SH-SY5Y (cell line): ENCODE measurements around the gene PPP3CA.

ENCODE experiments used
- GATA2 ChIP-seq: IDR thresholded peaks from 2 replicates; pipeline ENCODE4 v1.6.1; 2011; ENCODE audit warnings: mild to moderate bottlenecking, low read depth, low read length
- GATA3 ChIP-seq: IDR thresholded peaks from 2 replicates; pipeline ENCODE4 v1.6.1; 2011; ENCODE audit warnings: low read depth, mild to moderate bottlenecking, low read length, moderate library complexity

GRCh38 chr4:101355246-101355645, 7.9 kb upstream of the PPP3CA start:
- TF ChIP-seq GATA3 = no peak
- TF ChIP-seq GATA2 = no peak
